GM12892 (cell line): ENCODE measurements around the gene RADX.

Experiments used
- POLR2A ChIP-seq: IDR thresholded peaks from 2 replicates; pipeline ENCODE4 v1.6.1; 2011; ENCODE audit warnings: low read depth, low read length, control low read depth
- POLR2AphosphoS5 ChIP-seq: IDR thresholded peaks from 2 replicates; pipeline ENCODE4 v1.6.1; 2011; ENCODE audit warnings: low read depth, low read length, control low read depth
- TAF1 ChIP-seq: IDR thresholded peaks from 2 replicates; pipeline ENCODE4 v1.6.1; 2011; ENCODE audit warnings: low read depth, mild to moderate bottlenecking, control low read depth, low read length, borderline replicate concordance

- TF ChIP-seq POLR2A (no peak), POLR2AphosphoS5 (no peak), TAF1 (no peak)
Observed at GRCh38 chrX:106608016-106608415, 3.8 kb upstream of the RADX start.
